Esophagus (tissue), 2 donors: ENCODE data around the gene RGPD6. TPM values are rescaled to one million over a fixed set of nuclear protein-coding genes. Genes with fewer than 3 reads are reported as not detected.

Source experiments
- polyA plus RNA-seq, 2 donors: library from polyadenylated mRNA; stranded (reverse); fragments of 200-250 nt; gene quantifications; one replicate each; pipeline ENCODE4 v1.2.3, GENCODE V29; 2013
- donor health status: healthy with polysubstance abuse.
- donor health status: Bipolar disorder and iron deficiency.

The RGPD6 gene
- polyA plus RNA-seq, 2 donors, result 4.6 to 9.1 TPM

Other genes with a start within 250 kb of the RGPD6 start
- gene LIMS4, start 104.4 kb downstream of the RGPD6 start, polyA plus RNA-seq, result under 1 TPM; 0.29 to 0.93 TPM
- 1 to 10 TPM; 2.3 to 5.3 TPM for gene BUB1, start 100.8 kb upstream of the RGPD6 start, polyA plus RNA-seq
- not detected for gene ACOXL, start 155.4 kb upstream of the RGPD6 start, polyA plus RNA-seq